IPS-NIHi11 (cell line): ENCODE results near the gene SLC6A9.

Source experiments
- DNase-seq: peaks from one replicate; pipeline ENCODE4 v3.0.0; 2012; ENCODE audit warnings: mixed read lengths, low spot score

The SLC6A9 gene

DNA sequence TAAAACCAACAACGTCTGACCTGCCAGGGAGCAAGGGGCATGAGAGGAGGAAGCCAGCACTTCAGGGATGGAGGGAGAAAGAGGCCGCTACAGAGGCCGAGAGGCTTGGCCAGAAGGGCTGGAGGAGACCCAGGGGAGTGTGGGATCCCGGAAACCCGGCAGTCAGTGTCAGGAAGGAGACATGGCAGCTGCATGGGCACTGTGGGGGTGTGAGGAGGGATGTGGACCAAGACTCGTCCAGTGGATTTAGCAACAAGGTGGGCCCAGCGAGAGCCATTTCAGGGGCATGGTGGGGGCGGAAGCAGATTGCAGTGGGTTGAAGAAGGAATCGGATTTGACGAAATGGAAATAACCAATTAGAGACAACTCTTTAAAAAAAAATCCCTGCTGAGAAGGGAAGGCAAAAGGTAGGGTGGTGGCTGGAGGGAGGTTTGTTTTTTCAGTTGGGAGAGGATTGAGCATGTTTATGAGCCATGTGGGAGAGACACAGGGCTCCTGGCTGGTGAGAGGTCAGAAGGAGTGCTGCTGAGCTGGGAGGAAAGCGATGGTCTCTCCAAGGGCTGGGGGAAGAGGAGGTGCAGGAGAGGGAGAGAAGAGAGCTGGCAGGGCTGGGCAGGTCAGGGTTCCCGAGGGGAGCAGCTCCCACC is 47.9 kb downstream of the SLC6A9 start:
- no peak for DNase-seq

DNA sequence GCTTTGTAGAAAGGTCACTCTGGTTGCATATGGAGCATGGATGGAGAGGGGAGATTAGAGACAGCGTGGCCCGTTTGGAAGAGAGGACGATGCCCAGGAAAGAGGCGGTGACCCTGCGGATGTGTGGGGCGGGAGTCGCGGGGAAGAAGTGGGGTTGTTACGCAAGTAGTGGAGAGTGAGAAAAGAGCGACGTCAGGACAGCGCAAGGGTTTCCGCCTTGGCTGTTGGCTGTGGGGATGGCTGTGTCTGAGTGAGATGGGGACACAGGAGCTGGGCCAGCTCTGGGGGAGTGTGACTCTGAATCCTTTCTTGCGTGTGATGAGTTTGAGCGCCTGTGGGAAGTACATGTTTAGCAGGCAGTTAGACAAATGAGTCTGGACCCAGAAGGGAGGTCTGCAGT is 48.5 kb downstream of the SLC6A9 start:
- no peak for DNase-seq

DNA sequence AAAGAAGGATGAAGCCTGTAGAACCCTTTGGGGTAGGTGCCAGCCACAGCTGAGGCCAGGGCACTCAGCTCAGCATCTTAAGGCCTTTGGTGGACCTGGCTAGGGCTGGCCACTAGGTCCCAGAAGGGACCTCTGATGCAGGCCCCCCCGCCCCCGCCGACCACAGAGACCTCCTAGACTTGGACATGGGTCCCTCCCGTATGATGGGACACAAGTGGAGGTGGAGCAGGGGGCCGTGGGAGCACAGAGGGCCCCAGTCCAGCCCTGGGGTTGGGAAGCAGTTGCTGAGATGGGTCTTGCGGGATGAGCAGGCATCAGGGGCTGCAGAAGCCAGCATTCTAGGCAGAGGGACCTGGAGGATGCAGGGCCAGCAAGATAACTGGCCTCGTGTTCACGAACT is 49.0 kb downstream of the SLC6A9 start:
- no peak for DNase-seq

DNA sequence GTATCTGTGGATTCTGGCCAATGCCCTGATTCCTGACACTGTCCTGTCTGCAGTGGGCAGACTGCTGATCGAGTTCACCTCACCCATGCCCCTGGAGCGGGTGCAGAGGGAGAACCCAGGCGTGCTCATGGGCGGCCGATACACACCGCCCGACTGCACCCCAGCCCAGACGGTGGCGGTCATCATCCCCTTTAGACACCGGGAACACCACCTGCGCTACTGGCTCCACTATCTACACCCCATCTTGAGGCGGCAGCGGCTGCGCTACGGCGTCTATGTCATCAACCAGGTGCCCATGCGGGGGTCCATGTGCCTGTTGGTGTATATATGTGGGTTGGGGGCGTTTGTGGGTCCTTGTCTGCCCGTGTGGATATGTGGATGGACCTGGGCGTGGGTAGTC is 49.6 kb downstream of the SLC6A9 start:
- no peak for DNase-seq

DNA sequence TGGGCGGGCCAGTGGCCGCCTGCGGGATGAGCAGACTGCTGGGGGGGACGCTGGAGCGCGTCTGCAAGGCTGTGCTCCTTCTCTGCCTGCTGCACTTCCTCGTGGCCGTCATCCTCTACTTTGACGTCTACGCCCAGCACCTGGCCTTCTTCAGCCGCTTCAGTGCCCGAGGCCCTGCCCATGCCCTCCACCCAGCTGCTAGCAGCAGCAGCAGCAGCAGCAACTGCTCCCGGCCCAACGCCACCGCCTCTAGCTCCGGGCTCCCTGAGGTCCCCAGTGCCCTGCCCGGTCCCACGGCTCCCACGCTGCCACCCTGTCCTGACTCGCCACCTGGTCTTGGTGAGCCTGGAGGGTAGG is 50.1 kb downstream of the SLC6A9 start:
- no peak for DNase-seq

DNA sequence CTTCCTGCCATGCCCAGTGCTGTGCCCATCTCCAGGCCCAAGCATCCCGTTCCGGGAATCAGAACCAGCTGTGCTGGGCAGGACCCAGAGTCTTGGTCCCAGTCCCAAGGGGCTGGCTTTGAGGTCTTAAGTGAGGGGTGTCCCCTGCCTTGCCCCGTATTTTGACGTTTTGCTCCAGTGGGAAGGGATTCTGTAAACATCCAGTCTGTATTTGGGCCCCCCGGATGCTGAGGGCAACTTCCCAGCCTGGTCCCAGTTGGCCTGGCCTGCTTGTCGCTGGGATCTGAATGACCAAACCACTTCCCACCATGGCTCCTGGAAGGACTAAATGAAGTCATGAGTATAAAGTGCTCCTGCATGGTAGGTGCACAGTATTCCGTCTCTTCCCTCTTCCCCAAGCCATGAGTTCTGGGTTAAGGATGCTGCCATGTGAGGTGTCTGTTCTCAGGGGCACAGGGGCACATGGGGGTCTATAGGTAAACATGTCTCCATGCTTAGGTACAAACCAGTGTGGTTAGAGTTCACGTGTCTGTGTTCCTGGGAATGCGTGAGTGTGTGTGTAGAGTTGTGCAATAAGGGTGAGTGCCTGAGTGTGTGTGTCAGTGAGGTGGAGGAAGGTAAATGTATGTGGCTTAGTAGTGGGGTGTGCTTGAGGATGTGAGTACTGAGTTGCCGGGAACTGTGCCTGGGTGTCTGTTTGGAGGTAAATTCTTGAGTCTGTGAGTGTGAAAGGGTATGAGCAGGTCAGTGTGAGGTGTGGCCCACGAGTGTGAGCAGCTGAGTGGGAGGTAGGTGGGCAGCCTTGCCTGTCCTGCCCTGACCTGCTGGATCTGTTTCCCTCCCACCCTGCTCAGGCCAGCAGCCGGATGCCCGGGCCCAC is 50.8 kb downstream of the SLC6A9 start:
- no peak for DNase-seq

DNA sequence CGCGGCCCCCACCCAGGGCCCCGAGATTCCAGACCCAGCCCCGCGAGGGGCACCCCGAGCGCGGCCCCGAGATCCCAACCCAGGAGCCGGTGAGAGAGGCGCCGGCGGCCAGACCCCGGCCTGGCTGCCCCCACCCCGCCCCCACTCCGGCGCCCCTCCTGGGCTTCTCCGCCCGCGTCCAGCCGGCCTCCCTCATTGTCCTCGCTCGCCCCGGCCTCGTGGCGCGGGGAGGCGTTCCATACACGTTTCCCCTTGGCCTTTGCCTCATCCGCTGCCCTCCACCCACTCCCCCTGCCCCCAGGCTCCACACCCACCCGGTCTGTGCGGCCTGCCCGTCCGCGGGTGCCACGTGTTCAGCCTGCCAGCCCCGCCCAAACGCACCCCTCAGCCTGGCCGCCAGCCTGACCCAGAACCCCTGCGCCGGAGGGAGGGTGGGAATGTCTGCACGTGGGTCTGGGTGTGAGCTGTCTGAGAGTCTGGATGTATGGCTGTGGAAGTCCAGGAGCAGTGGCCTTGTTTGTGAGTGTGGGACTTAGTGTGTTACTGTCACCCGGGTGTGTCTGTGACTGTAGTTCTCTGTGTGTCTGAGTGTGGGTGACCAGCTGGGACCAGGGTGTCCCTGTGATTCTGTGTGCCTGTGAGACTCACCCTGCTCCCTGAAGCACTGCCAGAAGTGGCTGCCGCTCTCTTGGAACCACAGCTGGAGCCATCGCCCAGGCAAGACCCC is 51.6 kb downstream of the SLC6A9 start:
- DNase-seq, result peak; percentile 73

DNA sequence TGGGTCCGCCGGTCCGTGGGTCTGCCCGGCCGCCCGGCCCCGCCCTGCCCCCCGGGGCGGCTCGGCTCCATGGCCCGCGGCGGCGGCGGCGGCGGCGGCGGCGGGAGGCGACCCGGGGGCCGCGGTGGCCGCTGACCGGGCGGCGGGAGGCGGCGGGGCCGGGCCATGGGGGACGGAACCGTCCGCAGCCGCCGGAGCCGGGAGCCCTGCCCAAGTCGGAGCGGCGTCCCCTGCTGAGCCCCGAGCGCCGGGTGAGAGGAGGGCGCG is 52.1 kb downstream of the SLC6A9 start:
- DNase-seq, result no peak

DNA sequence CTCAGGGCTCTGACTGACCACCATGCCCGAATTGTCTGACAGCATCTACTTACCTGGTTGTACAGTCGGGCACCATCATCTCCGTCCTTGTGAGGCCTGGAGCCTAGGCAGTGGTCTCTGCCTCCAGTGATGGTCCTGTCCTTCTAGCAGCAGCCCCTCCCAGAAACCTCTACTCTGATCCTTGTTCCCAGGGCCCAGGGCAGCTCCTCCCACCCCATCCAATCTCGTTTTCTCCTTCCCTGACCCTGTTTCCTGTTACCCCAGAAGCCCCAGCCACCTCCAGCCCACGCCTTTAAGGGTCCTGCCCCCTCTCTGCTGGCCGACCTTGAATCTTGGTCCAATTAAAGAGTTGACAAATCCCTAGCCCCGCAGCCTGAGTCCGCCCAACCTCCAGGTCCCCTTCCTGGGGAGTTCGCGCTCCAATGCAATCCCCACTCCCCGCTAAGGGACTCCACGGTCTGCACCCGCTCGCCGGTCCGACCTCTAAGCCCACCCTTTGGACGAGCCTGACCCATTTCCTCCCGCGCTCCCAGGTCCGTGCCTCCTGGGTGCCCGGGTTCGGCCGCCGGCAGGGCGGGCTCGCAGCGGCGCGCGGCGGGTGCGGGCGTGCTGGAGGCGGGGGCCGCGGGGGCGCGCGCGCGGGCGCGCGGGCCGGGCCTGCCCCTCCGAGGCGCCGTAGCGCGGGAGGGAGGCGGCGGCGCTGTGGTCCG is 52.6 kb downstream of the SLC6A9 start, which contains the start of gene B4GALT2:
Gene B4GALT2 (plus strand): TSS at position 660 of the 710 bp plus-strand sequence. CDS start 1,951 bp downstream, outside the sequence.
- DNase-seq, result peak; percentile 95

DNA sequence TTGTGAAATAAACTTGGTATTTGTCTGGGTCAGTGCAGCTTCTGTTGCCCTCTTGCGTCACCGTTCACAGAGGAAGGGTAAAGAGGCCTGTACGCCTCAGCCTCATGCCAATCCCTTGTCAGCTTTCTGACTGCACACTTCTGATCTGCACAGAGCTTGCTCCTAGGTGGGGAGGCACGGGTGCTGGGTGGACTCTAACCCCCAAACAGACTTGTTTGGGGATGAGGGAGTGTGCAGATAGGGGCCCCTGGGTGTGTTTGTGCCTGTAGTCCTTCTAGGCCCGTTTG is 53.1 kb downstream of the SLC6A9 start:
- DNase-seq, result no peak

DNA sequence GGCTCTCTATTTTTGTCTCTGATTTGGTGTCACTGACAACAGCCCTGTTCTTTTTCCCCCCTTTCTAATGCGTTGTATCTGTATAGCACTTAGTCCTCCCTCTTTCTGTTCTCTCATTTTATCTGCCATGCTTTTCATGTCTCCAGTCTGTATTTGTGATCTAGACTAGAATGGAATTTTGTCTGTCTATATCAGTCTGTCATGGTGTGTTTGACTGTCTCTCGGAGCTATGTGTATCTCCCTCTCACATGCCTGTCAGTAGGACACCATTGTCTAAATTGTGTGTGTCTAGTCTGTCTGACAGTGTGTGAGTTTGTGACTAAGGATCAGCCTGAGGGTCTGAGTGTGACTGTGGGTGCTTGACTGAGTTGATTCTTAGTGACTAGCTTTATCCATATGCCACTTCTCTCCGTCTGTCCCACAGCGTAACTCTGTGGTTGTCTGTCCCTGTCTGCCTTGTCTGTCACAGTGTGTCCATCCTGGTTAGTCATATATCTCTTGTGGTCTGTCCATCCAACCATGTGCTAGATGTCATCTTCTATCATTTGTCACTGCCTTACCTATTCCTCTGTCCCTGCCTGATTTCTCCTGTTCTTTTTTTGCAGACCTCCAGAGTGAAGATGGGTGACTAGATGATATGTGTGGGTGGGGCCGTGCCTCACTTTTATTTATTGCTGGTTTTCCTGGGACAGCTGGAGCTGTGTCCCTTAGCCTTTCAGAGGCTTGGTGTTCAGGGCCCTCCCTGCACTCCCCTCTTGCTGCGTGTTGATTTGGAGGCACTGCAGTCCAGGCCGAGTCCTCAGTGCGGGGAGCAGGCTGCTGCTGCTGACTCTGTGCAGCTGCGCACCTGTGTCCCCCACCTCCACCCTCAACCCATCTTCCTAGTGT is 53.6 kb downstream of the SLC6A9 start:
- no peak for DNase-seq

DNA sequence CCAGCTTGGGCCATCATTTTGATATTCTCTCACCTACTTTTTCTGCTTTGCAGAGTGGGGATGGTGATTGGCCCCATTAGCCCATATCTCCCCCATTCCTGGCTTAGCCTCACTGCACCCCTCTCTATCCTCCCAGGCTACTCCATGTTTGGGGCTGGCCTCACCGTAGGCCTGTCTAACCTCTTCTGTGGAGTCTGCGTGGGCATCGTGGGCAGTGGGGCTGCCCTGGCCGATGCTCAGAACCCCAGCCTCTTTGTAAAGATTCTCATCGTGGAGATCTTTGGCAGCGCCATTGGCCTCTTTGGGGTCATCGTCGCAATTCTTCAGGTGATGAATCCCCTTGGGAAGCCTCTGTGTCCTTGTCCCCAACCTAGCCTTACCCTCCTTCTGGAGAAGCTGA is 54.4 kb downstream of the SLC6A9 start:
- no peak for DNase-seq

DNA sequence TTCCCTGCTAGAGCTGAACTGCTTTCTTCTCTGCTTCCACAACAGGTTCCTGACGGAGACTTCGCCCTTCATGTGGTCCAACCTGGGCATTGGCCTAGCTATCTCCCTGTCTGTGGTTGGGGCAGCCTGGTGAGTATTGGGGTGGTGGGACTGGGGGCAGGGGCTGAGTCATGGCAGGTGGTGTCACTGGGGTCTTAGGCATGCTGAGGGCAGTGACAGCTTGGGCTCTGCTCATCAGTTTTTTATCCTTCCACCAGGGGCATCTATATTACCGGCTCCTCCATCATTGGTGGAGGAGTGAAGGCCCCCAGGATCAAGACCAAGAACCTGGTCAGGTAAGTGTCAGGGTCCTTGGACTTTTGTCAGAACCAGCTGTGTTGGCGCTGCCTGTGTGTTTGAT is 55.2 kb downstream of the SLC6A9 start:
- no peak for DNase-seq

DNA sequence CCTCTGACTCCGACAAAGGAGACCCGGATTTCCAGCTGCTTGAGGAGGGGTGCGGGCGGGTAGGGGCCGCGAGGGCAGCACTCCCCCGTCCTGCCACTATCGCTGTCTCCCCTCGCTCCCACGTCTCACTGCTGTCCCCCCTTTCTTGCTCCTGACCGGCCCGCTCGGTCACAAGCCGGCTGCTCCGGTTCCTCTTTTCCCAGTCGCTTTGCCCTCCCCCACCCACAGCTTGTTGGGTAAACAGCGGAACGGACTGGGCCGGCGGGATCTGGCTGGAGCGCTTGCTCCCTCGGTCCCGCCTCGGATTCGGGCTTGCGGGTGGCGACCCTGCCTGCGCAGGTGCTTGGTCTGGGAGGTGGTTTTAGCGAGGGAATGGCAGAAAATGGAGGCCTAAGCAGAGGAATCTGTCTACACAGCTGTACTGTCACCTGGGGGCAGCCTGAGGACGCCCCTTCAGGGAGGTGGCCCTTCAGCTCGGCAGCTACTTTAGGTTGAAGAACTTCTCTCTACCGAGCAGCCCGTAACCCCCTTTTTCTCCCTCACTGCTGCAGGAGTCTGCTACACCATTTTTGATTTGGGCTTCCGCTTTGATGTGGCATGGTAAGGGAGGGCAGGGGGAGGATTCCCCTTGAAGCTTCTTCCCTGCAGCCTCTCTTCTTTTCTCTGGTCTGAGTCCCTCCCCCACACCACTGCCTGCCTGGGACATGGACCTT is 55.9 kb downstream of the SLC6A9 start:
- peak; percentile 45 for DNase-seq

DNA sequence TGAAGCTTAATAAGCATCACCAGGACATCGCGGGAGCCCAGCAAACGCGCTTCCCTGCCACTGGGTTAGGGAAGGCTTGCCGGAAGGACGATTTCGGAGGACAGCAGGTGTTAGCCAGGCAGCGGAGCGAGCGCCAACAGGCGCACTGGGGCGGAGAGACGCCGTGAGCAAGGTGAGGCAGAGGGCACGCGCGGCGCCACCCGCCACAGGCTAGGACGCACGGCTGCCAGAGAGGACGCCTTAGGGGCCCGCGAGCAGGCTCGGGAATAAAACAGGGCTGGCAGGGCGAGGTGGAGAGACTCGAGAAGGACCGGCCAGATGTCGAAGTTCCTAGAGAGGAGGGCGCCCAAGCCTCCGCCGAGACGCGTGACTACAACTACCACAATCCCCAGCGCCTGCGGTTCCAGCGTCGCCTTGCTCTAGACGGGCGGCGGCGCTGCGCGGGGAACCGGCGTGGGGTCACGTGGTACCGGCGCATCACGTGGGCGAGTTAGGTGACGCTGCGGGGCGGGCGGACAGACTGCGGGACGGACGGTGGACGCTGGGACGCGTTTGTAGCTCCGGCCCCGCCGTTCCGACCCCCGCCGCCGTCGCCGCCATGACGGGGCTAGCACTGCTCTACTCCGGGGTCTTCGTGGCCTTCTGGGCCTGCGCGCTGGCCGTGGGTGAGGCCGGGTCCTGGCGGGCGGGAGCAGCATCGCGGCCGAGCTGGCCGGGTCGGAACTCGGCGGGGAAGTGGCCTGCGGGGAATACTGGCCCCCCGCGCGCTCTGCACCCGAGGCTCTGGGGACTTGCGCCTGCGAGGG is 56.6 kb downstream of the SLC6A9 start, which contains the start of gene ATP6V0B:
Gene ATP6V0B (plus strand): TSS at position 518 of the 806 bp plus-strand sequence. CDS start 81 bp downstream, at position 599.
- DNase-seq, result peak; percentile 97

DNA sequence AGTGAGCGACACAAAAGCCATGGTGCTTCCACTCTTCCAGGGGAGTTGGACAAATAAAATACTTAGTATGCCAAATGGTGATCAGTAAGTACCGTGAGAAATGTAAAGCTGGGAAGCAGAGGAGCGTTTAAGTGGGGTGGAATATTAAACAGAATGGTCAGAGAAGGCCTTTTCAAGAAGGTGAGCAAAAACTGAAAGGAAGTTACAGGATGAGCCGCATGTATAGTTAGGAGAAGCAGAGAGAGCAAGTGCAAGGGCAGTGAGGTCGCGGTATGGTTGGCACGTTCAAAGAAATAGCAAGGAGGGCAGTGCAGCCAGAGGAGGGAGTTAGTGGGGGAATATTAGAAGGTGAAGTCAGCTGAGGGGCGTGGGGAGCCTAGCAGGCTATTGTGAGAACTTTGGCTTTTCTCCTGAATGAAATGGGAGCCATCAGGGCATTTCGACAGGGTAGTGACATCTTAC is 57.2 kb downstream of the SLC6A9 start:
- no peak for DNase-seq

DNA sequence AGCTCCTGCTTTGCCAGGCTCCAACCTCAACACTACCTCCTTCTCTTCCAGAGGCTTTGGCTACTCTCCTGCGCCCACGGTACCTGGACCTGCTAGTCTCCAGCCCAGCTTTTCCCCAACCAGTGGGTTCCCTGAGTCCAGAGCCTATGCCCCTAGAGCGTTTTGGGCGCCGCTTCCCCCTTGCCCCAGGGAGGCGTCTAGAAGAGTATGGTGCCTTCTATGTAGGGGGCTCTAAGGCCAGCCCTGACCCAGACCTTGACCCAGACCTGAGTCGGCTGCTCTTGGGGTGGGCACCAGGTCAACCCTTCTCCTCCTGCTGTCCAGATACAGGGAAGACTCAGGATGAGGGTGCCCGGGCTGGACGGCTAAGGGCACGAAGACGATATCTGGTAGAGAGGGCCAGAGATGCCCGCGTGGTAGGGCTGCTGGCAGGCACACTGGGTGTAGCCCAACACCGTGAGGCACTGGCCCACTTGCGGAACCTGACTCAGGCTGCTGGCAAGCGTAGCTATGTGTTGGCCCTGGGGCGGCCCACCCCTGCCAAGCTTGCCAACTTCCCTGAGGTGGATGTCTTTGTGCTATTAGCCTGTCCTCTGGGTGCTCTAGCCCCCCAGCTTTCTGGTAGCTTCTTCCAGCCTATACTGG is 59.8 kb downstream of the SLC6A9 start:
- no peak for DNase-seq

DNA sequence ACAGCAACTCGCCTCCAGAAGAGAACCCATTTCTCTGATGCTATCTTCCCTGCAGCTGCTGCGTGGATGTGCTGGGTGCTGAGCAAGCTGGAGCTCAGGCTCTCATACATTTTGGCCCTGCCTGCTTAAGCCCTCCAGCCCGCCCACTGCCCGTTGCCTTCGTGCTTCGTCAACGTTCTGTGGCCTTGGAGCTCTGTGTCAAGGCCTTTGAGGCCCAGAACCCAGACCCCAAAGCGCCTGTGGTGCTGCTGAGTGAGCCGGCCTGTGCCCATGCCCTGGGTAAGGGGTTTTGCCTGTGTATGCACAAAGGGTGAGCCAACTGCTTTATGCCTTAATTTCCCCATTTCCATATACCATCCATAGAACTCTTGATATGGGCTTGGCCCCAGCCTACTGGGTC is 60.4 kb downstream of the SLC6A9 start:
- no peak for DNase-seq

DNA sequence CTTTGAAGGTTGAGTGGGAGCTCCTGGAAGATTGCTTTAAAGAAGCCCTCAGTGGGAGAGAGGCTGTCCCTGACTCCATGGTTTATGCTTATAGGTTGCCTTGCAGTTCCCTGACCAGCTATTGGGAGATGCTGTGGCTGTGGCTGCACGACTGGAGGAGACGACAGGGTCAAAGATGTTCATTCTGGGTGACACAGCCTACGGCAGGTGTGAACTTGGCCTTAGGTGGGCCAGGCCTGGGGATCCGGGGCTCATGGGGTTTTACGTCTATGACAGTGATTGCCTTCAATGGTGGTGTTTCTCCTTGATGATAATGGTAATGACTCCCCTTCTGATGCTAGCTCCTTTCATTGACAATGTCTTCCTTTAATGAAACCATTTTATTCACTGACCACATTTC is 60.8 kb downstream of the SLC6A9 start:
- DNase-seq, result no peak
